Endodermal cell (in vitro differentiated cells): ENCODE results near the gene ZNF597. TPM values are rescaled to one million over a fixed set of nuclear protein-coding genes. Genes with fewer than 3 reads are reported as not detected.
A peak's percentile ranks its signal among the peaks of the same experiment; 100 is the strongest.

Experiments used
- DNase-seq: peaks from one replicate; pipeline ENCODE4 v3.0.0-alpha.2; 2017
- H3K27ac ChIP-seq: 2 replicates; pipeline ENCODE4 v1.5.1; 2013; ENCODE audit warnings: mild to moderate bottlenecking, low read depth, low read length, moderate library complexity
- H3K27me3 ChIP-seq: 2 replicates; pipeline ENCODE4 v1.6.1; 2013; ENCODE audit warnings: mild to moderate bottlenecking, low read length, moderate library complexity; ENCODE audit not compliant: insufficient read depth, control insufficient read depth, poor library complexity, severe bottlenecking
- H3K36me3 ChIP-seq: 2 replicates; pipeline ENCODE4 v1.7.0; 2013; ENCODE audit warnings: mild to moderate bottlenecking, low read length, moderate library complexity; ENCODE audit not compliant: control insufficient read depth, insufficient read depth
- H3K4me1 ChIP-seq: one replicate; pipeline ENCODE4 v1.7.0; 2013; ENCODE audit warnings: low read length; ENCODE audit not compliant: control insufficient read depth, insufficient read depth
- H3K4me3 ChIP-seq: 2 replicates; pipeline ENCODE4 v1.5.1; 2013; ENCODE audit warnings: mild to moderate bottlenecking, low read length, moderate library complexity
- H3K9ac ChIP-seq: 2 replicates; pipeline ENCODE4 v1.6.1; 2013; ENCODE audit warnings: mild to moderate bottlenecking, low read length, moderate library complexity; ENCODE audit not compliant: poor library complexity, severe bottlenecking; ENCODE audit errors: extremely low read depth
- H3K9me3 ChIP-seq: 2 replicates; pipeline ENCODE4 v1.6.1; 2013; ENCODE audit warnings: mild to moderate bottlenecking, low read length, moderate library complexity; ENCODE audit not compliant: control insufficient read depth
- H3K27ac Mint-ChIP-seq: 2 replicates; pipeline ENCODE4 v1.8.0; 2020; ENCODE audit warnings: mixed read lengths
- H3K27me3 Mint-ChIP-seq: 2 replicates; pipeline ENCODE4 v1.8.0; 2021; ENCODE audit warnings: mild to moderate bottlenecking, mixed read lengths; ENCODE audit not compliant: insufficient read depth
- H3K36me3 Mint-ChIP-seq: 2 replicates; pipeline ENCODE4 v1.8.0; 2020; ENCODE audit warnings: low read depth, mixed read lengths
- H3K4me1 Mint-ChIP-seq: 2 replicates; pipeline ENCODE4 v1.8.0; 2020; ENCODE audit warnings: mixed read lengths
- H3K4me3 Mint-ChIP-seq: 2 replicates; pipeline ENCODE4 v1.8.0; 2020; ENCODE audit warnings: mild to moderate bottlenecking, moderate library complexity, mixed read lengths
- H3K9me3 Mint-ChIP-seq: 2 replicates; pipeline ENCODE4 v1.8.0; 2020; ENCODE audit warnings: mild to moderate bottlenecking, mixed read lengths
- WGBS, 2 experiments: methylation state at CpG; one replicate each; pipeline versions ENCODE4 v1.1.5 to v1.1.7; 2013; ENCODE audit warnings: missing lambda C conversion rate in 2 of 2, mixed read lengths in 1 of 2; ENCODE audit not compliant: insufficient coverage in 1 of 2, insufficient read length in 1 of 2; 5-methylcytosine and 5-hydroxymethylcytosine counted together
- total RNA-seq, 2 donors: library from RNA; stranded (reverse); fragmentation: NEBNext Ultra II Directional in 1 of 2; extraction: Animal tissue kit (Norgen Biotek cat#: 25700) in 1 of 2; gene quantifications; 2 replicates in 1 of 2; 3 replicates in 1 of 2; pipeline ENCODE4 v1.2.1, GENCODE V29; 2021
- TF ChIP-seq, protein P1 (sequence below): fragments of 200-600 bp; sonication (generic); conservative IDR thresholded peaks from 2 replicates; pipeline ENCODE4 v1.5.0; 2021; ENCODE audit warnings: antibody characterized with exemption, mild to moderate bottlenecking

Gene ZNF597
- total RNA-seq, 2 donors from 2014 or later: 2.0 to 3.1 TPM

DNA sequence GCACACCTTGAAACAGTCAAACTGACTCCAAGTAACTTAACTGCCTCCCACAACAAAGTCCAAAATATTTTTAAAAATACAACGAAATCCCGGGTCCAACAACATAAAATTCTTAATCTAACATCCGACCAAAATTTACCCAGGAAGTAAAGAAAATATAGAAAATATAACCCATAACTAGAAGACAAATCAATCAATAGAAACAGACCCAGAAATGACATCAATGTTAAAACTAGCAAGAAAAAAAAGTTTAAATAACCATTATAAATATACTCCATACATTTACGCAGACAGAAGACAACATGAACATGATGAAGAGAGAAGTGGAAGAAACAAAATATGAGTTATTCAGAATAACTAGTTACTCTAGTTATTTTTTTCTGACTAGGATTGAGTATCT lies 3.7 kb downstream of the ZNF597 start:
- H3K4me1 Mint-ChIP-seq: peaks cover 2% of the 10 kb centered on the region
- H3K9ac ChIP-seq: no peak overlapping the region
- H3K27ac Mint-ChIP-seq: no peak overlapping the region
- no peak overlapping the region for H3K4me3 Mint-ChIP-seq
- peak overlapping the region; percentile 16 for H3K4me3 ChIP-seq
- peaks cover 14% of the 10 kb centered on the region for H3K36me3 ChIP-seq
- no peak overlapping the region for H3K27ac ChIP-seq
- no peaks in the 10 kb centered on the region for H3K27me3 ChIP-seq
- no peak for DNase-seq
- H3K4me1 ChIP-seq: no peaks in the 10 kb centered on the region
- TF ChIP-seq, protein P1, sequence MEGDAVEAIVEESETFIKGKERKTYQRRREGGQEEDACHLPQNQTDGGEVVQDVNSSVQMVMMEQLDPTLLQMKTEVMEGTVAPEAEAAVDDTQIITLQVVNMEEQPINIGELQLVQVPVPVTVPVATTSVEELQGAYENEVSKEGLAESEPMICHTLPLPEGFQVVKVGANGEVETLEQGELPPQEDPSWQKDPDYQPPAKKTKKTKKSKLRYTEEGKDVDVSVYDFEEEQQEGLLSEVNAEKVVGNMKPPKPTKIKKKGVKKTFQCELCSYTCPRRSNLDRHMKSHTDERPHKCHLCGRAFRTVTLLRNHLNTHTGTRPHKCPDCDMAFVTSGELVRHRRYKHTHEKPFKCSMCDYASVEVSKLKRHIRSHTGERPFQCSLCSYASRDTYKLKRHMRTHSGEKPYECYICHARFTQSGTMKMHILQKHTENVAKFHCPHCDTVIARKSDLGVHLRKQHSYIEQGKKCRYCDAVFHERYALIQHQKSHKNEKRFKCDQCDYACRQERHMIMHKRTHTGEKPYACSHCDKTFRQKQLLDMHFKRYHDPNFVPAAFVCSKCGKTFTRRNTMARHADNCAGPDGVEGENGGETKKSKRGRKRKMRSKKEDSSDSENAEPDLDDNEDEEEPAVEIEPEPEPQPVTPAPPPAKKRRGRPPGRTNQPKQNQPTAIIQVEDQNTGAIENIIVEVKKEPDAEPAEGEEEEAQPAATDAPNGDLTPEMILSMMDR: no peak
- H3K9me3 ChIP-seq: peaks cover 9% of the 10 kb centered on the region
- WGBS, 2 experiments: 100% methylated on average over 1 of the region's 4 CpGs; no CpG with 5 or more reads in 1 of the 2 experiments
- peaks cover 19% of the 10 kb centered on the region for H3K27me3 Mint-ChIP-seq
- H3K9me3 Mint-ChIP-seq: peaks cover 38% of the 10 kb centered on the region
- H3K36me3 Mint-ChIP-seq: peaks cover 31% of the 10 kb centered on the region

DNA sequence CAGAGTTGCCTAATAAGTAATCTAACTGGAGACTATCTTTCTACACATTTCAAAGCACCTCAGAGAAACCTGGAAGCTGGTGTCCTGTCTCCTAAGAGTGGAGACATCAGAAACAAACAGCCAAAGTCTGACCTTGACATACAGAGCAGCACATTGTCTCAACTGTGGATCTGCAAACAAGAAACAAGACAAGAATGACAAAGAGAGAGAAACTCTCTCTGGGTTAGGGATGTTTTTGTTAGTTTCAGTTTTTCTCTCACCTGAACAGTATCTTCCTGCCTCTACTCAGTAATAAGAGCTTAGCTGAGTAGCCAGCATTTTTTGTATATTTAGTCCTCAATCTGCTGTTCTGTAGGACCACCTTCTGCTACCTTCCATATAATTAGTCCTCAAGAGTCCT lies 8.9 kb downstream of the ZNF597 start:
- Mint-ChIP-seq H3K27ac (no peak overlapping the region), H3K4me1 (no peaks in the 10 kb centered on the region), H3K27me3 (peaks cover 12% of the 10 kb centered on the region), H3K9me3 (peaks cover 8% of the 10 kb centered on the region), H3K36me3 (peaks cover 9% of the 10 kb centered on the region), H3K4me3 (no peak overlapping the region)
- Histone ChIP-seq H3K36me3 (peaks cover 8% of the 10 kb centered on the region), H3K4me3 (no peak overlapping the region), H3K27ac (no peak overlapping the region), H3K9ac (no peak overlapping the region), H3K9me3 (no peaks in the 10 kb centered on the region), H3K4me1 (no peaks in the 10 kb centered on the region), H3K27me3 (no peaks in the 10 kb centered on the region)
- DNase-seq: no peak
- TF ChIP-seq, protein P1: no peak

DNA sequence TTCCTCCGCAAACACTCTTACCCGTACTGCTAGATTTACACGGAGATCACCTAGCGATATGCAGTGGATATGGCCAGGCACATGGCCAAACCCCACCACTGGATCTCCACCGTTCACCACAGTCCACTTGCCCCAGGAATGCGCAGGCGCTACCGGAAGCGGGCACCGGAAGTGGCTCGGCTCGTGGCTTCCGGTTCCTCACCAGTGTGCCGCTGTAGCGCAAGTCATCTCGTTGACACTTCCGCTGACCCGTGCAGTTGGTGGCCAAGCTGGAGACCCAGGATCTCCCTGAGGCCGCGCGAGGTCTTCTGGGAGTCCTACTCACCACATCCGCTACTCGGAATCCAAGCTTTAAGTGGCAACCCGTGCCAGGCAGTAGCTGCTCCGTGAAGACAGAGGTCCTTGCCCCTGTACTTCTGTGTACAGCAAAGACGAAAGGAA lies 11.5 kb downstream of the ZNF597 start:
- Mint-ChIP-seq H3K4me3 (no peak overlapping the region), H3K27ac (no peak overlapping the region), H3K4me1 (no peaks in the 10 kb centered on the region), H3K9me3 (no peaks in the 10 kb centered on the region), H3K27me3 (peaks cover 7% of the 10 kb centered on the region), H3K36me3 (no peaks in the 10 kb centered on the region)
- H3K27me3 ChIP-seq: no peaks in the 10 kb centered on the region
- H3K4me3 ChIP-seq: no peak overlapping the region
- H3K4me1 ChIP-seq: no peaks in the 10 kb centered on the region
- 96 to 97% methylated on average over 19 to 26 of the region's 26 CpGs for WGBS, 2 experiments
- TF ChIP-seq, protein P1: no peak
- no peak overlapping the region for H3K9ac ChIP-seq
- H3K9me3 ChIP-seq: no peaks in the 10 kb centered on the region
- H3K27ac ChIP-seq: no peak overlapping the region
- no peak for DNase-seq
- peaks cover 8% of the 10 kb centered on the region for H3K36me3 ChIP-seq
